Body of pancreas (tissue), 4 donors: ENCODE results near the gene ATP6V1B1.

Experiments
- POLR2A ChIP-seq, 3 donors: fragments of 450-650 bp; IDR thresholded peaks; one replicate each; pipeline ENCODE4 v1.6.1; 2016; ENCODE audit warnings: antibody characterized with exemption in 3 of 3, mild to moderate bottlenecking in 2 of 3
- TF ChIP-seq, protein P1 (sequence below), 7 experiments: fragments of 450-650 bp in 4 of 7; fragments of 200-600 bp in 3 of 7; sonication (generic) in 3 of 7; IDR thresholded peaks; one replicate each; pipeline ENCODE4 v1.5.1; 2016 to 2019; ENCODE audit warnings: antibody characterized with exemption in 7 of 7

- no peak for TF ChIP-seq POLR2A (IDR thresholded peaks at IDR 0.05)
- TF ChIP-seq, protein P1, sequence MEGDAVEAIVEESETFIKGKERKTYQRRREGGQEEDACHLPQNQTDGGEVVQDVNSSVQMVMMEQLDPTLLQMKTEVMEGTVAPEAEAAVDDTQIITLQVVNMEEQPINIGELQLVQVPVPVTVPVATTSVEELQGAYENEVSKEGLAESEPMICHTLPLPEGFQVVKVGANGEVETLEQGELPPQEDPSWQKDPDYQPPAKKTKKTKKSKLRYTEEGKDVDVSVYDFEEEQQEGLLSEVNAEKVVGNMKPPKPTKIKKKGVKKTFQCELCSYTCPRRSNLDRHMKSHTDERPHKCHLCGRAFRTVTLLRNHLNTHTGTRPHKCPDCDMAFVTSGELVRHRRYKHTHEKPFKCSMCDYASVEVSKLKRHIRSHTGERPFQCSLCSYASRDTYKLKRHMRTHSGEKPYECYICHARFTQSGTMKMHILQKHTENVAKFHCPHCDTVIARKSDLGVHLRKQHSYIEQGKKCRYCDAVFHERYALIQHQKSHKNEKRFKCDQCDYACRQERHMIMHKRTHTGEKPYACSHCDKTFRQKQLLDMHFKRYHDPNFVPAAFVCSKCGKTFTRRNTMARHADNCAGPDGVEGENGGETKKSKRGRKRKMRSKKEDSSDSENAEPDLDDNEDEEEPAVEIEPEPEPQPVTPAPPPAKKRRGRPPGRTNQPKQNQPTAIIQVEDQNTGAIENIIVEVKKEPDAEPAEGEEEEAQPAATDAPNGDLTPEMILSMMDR (IDR thresholded peaks at IDR 0.05): peak; percentile 84 to 98 (median 86)
These were observed 65.3 kb downstream of the ATP6V1B1 start for GRCh38 chr2:71000780-71001591.
